Brain microvascular endothelial cell (primary cell): ENCODE measurements around the gene ZFYVE28.

Experiments used
- DNase-seq: peaks from one replicate; pipeline ENCODE4 v3.0.0-alpha.2; 2020
- H3K27ac ChIP-seq: fragments of 250-450 bp; sonication (Bioruptor Pico); 2 replicates; pipeline ENCODE4 v1.5.1; 2020; ENCODE audit warnings: mild to moderate bottlenecking, moderate library complexity
- H3K27me3 ChIP-seq: fragments of 250-450 bp; sonication (Bioruptor Pico); replicated peaks from 2 replicates; pipeline ENCODE4 v1.5.1; 2020; ENCODE audit warnings: mild to moderate bottlenecking
- H3K36me3 ChIP-seq: fragments of 250-450 bp; sonication (Bioruptor Pico); replicated peaks from 2 replicates; pipeline ENCODE4 v1.5.1; 2020; ENCODE audit warnings: mild to moderate bottlenecking
- H3K4me3 ChIP-seq: 2 replicates; pipeline ENCODE4 v1.5.1; 2011; ENCODE audit warnings: low read depth, mild to moderate bottlenecking, control low read depth, low read length, moderate library complexity
- CTCF ChIP-seq: IDR thresholded peaks from 2 replicates; pipeline ENCODE4 v1.5.1; 2011; ENCODE audit warnings: low read depth, mild to moderate bottlenecking, moderate library complexity, low read length, control low read depth, inconsistent platforms; ENCODE audit errors: missing control alignments
- in situ Hi-C: cut with HindIII; loops from 2 replicates; pipeline ENCODE4 v1.10.0; 2017; ENCODE audit warnings: low sequenced_read_pairs, low pct_ligation_motif_present

The ZFYVE28 gene

GRCh38 chr4:2298532-2298991, 119.9 kb downstream of the ZFYVE28 start:
- DNase-seq, result no peak
- H3K27me3 ChIP-seq, result no peaks in the 10 kb centered on the region
- no peaks in the 10 kb centered on the region for H3K36me3 ChIP-seq
- TF ChIP-seq CTCF, result no peak
- H3K27ac ChIP-seq, result no peak overlapping the region
- H3K4me3 ChIP-seq, result no peak overlapping the region
- in situ Hi-C loops, result no loop called here

- Histone ChIP-seq H3K36me3 (no peaks in the 10 kb centered on the region), H3K4me3 (no peak overlapping the region), H3K27ac (no peak overlapping the region), H3K27me3 (no peaks in the 10 kb centered on the region)
- no peak for TF ChIP-seq CTCF
- DNase-seq, result no peak
- in situ Hi-C loops, result no loop called here
These were observed 120.6 kb downstream of the ZFYVE28 start for GRCh38 chr4:2297606-2298531.

- no peak overlapping the region for H3K27ac ChIP-seq
- DNase-seq, result no peak
- no peaks in the 10 kb centered on the region for H3K27me3 ChIP-seq
- TF ChIP-seq CTCF, result no peak
- no peak overlapping the region for H3K4me3 ChIP-seq
- H3K36me3 ChIP-seq, result no peaks in the 10 kb centered on the region
- in situ Hi-C loops, result no loop called here
These were observed 121.5 kb downstream of the ZFYVE28 start for GRCh38 chr4:2296631-2297601.

GRCh38 chr4:2295900-2296442, 122.5 kb downstream of the ZFYVE28 start:
- DNase-seq, result no peak
- in situ Hi-C loops, result no loop called here
- Histone ChIP-seq H3K4me3 (no peak overlapping the region), H3K27ac (no peak overlapping the region), H3K36me3 (no peaks in the 10 kb centered on the region), H3K27me3 (no peaks in the 10 kb centered on the region)
- no peak for TF ChIP-seq CTCF

GRCh38 chr4:2295500-2295899, 122.9 kb downstream of the ZFYVE28 start:
- no peak overlapping the region for H3K27ac ChIP-seq
- no peaks in the 10 kb centered on the region for H3K36me3 ChIP-seq
- no peak for TF ChIP-seq CTCF
- H3K4me3 ChIP-seq, result no peak overlapping the region
- in situ Hi-C loops, result no loop called here
- DNase-seq, result no peak
- no peaks in the 10 kb centered on the region for H3K27me3 ChIP-seq
